Measurements from ENCODE around the gene CAPN12.

- TF ChIP-seq CTCF (conservative IDR thresholded peaks at IDR 0.05; ENCODE audit: low read depth in 2 of 2) (no peak), POLR2AphosphoS5 (IDR thresholded peaks at IDR 0.05; ENCODE audit: low read depth) (no peak), CREB1 (CRISPR knock-in tag; IDR thresholded peaks at IDR 0.05; ENCODE audit: low read depth) (no peak), ZNF114 (CRISPR knock-in tag; IDR thresholded peaks at IDR 0.05) (no peak), REST (IDR thresholded peaks at IDR 0.05; ENCODE audit: unreplicated experiment) (no peak), EZH2phosphoT487 (IDR thresholded peaks at IDR 0.05; ENCODE audit: unreplicated experiment) (no peak), EZH2 (IDR thresholded peaks at IDR 0.05; ENCODE audit: low read depth, unreplicated experiment) (no peak), JUNB (IDR thresholded peaks at IDR 0.05; ENCODE audit: unreplicated experiment) (no peak)
Observed at GRCh38 chr19:38701455-38702063, 42.7 kb downstream of the CAPN12 start.
